GM18517 (cell line): ENCODE results near the gene MGAT5B.
"Not testable (repeated sequence)": the region's sequence is repeated elsewhere in the genome, so short reads cannot be mapped to it uniquely, and the experiment has no call there.

Experiments used
- ATAC-seq: cut with Tn5 transposase; IDR thresholded peaks from one replicate; pipeline ENCODE4 v1.9.1; 2021; ENCODE audit warnings: mild to moderate bottlenecking, moderate library complexity; ENCODE audit not compliant: unreplicated experiment

The MGAT5B gene

DNA sequence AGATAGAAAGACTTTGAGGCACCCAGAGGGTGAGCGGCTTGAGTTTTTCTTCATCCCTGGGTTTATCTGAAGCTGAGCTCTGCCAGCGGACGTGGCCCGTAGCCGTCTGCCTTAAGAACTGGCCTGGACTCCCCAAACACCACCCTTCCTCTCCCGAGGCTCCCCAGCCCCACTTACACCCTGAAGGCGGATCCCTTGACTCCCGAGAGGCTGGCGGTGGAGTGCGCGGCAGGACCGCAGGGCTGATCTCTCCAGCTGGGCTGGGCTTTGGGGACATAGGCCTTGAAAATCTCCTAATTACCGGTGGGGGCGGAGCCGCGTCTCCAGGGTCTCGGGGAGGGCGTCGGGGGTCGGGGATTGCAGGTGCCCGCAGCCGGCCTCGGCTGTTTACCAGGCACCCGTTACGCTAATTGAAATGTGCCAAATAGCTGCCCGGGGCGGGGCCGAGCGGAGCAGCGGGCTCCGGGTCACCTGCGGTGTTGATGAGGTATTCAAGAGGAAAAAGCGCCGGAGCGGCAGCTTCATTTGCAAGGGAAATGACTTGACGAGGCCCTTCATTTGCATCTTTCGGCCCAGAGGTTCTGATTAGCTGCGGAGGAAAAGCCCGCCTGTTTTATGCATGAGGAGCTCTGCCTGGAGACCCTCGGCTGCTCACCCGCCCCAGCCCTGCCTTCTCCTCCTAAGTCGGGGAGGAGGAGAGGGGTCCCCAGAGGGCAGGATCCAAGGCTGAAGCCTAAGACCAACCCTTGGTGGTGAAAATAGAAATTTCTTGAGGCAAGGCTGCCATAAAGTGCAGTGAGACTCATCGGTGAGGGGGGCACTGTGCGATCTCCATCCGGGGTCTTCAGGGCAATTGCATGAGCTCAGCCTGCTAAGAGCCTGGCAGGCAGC lies 100.7 kb downstream of the MGAT5B start:
- ATAC-seq, result no peak

DNA sequence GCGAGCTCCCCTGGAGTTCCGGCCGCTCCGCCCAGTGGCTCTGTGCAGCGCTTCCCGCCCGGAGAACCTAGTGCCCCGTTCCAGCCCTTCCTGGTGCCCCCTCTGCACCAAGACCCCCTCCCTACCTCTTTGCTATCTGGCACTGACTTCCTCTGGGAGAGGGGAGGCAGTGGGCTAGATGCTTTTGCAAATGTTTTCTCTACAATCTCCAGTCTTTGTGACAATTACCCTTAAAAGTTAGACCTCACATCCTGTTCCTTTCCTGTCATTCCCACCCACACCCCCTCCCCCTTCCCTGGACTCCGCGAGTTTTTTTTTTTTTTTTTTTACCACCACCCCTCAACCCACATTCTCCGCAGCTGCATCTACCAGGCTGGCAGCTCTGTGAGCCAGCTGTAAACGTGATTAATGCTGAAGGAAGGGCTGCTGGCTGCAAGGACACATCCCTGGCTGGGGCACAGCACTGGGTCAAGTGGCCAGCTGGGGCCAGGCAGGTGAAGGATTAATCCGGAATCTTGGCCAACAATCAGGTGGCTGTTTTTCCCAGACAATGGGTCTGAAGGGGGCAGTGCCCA lies 101.5 kb downstream of the MGAT5B start:
- ATAC-seq, result no peak

DNA sequence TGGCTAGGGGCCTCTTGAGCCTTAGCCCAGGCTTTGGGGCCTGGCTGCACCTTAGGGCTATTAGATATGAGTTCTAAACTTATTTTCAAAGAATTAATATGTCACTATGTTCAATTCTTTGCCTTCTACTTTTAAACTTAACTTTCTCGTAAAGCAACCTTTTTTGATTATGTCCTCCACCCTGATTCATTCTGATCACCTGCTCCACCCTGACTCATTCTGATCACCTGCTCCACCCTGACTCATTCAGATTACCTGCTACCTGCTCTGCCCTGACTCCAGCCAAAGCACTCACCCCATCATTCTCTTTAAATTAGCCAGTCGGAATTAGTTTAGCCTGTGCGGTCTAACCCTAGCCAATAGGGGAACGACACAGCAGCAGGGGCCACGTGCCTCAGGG lies 102.0 kb downstream of the MGAT5B start:
- ATAC-seq, result not testable (repeated sequence)

- no peak for ATAC-seq
These were observed 103.9 kb downstream of the MGAT5B start for GRCh38 chr17:76972046-76972641.

GRCh38 chr17:76973040-76973439 lies 104.8 kb downstream of the MGAT5B start:
- ATAC-seq, result no peak

DNA sequence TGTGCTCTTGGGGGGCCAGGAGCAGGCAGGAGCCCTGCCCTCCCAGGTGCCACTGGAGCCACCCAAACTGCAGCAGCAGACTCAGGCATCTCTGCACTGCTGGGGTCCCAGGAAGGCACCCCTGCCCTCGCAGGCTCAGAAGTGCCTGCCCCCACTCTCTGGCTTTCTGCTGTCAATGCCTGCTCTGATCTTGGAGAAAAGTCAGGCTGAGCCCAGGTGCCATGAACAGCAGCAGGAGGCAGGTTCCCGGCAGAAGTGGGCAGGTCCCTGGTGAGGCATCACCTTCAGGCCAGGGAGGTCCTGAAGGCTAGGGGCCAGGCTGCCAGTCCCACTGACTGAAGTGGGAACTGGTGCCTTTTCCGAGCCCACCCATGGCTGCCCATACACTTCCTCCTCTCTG lies 106.5 kb downstream of the MGAT5B start:
- ATAC-seq, result no peak

- ATAC-seq, result not testable (repeated sequence)
These were observed 109.8 kb downstream of the MGAT5B start for GRCh38 chr17:76978050-76978449.

DNA sequence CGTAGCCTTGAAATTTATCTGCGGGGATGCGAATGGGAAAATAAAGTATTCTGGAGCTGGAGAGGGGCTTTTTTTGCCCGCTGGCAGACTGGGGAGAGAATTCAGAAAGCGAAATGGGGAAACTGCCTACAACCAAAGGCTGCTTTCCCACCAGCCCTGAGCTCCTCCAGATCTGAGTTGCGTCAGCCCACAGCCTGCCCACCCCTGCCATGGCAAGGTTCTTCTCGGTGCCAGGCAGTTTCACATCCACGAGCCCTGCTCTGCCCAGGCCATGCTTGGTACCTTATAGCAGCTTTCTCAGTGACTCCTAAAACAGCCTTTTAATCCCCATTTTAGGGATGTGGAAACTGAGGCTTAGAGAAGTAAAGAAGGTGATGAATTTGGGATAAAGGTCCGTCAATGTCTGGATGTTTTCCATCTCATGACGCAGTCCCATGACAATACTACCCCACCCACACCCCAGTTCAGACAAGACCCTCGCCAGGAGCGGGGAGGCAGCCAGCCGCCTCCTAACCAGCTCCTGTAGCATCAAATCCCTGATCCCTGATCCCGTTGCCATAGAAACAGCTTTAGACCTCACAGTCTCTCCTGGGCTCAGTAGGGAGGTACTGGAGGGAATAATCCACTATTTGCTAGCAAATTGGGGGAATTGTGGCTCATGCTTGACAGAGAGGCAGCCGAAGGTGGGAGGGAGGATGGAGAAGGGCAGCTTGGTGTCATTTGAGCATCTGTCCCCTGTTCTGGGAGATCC lies 113.5 kb downstream of the MGAT5B start:
- no peak for ATAC-seq

DNA sequence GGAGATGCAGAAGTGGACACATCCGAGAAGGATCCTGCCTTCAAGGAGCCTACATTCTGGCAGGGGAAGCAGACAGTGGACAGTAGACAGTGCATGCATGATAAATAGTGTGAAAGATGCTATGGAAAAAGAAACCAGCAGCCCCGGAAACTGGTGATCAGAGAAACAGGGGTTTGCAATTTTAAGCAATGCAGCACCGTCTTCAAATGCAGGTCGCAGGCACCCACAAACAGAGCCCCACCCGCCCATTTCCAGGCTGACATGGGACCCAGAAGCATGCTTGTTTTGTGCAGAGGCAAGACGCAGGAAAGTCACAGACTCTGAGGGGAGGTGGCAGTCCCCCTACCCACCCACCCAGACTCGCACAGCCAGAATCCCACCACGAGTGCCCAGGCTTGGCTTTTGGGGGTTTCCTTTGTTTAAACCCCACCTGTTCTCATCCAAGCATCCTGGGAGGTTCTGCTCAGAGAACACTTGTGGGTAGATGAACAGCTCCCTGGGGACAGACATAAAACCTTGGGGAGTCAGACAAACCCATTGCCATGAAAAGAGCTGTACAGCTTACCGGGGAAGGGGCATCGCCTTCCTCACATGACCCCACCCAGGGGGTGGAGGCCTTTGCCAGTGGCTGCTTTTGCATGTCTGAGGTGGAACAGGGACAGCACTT lies 114.3 kb downstream of the MGAT5B start:
- no peak for ATAC-seq

DNA sequence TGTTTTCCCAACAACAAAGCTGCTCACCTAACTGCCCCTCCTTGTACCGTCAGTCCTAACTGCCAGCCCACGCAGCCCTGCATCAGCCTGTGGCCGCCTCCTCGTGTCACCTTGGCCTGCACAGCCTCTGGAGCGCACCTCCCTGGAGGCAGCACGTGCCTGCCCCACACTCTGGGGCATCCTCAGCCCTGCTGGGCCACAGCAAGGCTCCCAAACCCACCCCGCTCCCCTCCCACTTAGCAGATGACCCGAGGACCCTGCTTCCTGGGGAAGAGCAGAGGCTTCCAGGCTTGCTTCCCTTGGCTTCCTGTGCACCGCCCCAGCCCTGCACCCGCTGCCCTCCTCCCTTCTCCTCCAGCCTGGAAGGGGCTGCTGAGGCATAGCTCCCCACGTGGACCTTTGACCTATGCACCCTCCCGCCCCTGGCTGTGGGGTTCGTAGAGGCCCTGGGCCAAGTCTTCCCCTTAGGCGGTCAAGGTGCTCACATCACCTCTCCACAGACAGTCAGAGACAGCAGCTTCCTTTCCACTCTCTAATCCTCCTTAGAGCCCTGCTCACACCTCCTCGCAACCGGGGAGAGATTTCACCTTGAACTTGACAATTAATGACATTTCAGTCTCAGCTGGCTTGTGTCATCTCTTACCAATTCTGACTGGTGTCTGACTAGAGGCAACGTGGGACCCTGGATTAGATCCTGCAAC lies 115.0 kb downstream of the MGAT5B start:
- ATAC-seq, result no peak

DNA sequence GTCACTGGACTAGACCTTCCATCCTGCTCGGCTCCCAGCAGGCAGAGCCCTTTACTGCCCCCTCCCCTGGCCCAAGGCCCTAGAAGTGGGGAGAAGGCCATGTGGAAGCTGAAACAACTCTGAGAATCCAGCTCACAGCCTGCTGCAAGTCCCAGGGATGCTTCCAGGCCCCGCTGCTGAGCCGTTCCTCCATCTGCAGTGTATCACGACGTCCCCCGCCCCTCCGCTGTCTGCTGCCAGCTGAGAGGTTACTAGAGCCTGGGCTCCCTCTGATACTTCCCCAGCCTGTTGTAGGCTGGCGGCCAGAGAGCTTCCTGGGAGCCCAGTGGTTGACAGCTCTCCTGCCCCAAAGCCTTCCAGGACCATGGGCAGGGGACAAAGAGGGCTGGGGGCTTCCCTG lies 118.2 kb downstream of the MGAT5B start:
- no peak for ATAC-seq

- no peak for ATAC-seq
These were observed 119.4 kb downstream of the MGAT5B start for GRCh38 chr17:76987486-76988093.

DNA sequence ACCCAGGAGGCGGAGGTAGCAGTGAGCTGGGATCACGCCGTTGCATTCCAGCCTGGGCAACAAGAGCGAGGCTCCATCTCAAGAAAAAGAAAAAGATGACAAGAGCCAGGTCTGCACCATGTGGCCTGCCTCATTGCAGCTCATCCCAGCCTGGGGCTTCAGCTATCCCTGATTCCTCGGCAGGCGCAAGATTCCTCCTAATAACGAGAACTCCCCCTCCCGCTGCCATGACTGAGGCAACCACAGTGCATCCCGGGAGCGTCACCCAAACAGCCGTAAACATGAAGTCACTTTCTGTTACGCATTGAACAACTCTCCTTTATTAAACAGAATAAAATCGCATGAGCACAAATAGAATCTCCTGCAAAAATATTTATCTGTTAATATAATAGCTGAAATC lies 120.6 kb downstream of the MGAT5B start:
- no peak for ATAC-seq

DNA sequence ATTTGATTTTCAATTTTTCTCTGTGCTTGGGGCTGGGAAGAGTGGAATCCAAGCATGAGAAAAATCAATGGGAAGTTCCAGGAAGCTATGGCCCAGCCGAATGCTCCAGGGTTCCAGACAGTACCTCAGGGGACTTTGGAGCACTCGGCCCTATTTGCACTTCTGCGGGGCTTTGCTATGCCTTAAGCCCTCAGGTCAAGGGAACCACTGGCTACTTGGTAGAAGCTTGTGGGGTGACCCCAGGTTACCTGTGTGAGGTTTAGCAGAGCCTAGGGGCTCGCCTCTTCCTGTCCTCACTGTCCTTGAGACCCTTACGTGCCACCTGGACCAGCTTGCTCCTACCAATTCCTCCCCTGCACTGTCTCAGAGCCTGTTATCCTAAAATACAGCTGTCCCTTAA lies 121.3 kb downstream of the MGAT5B start:
- ATAC-seq, result no peak

DNA sequence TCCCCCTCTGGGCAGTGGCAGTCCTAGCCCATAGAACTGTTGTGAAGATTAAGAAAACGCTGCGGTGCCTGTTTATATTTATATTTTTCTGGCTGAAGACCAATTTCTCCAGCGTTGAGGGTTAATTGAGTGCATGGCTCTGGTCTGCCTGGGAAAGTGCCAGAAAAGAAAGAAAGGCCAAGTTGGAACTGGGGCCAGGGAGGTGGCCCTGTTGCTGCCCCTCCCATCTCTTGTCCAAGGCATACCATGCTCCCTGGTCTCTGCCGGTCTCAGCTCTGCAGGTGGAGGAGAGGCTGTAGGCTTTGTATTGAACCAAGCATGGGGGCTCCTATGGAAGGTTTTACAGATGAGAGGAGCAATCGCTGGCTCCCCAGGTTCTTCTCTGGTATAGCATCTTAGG lies 124.7 kb downstream of the MGAT5B start:
- no peak for ATAC-seq

GRCh38 chr17:76993651-76994050 lies 125.4 kb downstream of the MGAT5B start:
- ATAC-seq, result no peak

GRCh38 chr17:76994237-76994637 lies 126.0 kb downstream of the MGAT5B start:
- ATAC-seq, result no peak

DNA sequence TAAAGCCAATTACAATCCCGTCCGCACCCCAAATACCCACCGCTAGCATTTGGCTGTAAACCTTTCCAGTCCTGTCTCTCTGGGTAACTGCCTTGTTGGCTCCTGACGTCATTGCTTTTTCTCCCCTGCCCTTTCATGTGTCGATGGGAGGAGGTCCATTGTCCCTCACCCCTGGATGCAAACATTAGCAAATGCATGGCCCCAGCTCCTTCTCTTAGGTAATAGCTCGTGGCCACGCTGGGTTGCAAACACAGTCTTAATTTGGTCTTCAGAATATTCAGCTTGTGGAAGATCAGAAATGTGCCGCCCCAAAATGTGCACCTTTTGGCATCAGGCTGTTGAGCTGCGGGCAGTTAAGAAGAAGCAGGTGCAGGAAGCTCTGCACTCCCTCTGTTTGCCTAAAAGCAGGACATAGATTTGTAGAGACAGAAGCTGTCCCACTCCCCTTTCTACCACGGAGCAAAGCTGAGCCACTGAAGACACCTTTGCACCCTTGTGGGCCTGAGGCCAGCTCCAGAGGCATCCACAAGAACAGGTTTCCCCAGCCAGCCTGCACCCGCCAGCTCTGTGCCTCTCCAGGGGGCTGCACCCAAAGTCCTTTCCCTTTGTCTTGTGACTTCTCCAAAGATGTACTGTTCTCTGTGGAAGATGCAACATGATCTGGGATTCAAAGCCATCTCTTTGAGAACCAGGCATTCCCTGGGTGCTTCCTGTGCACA lies 127.3 kb downstream of the MGAT5B start:
- no peak for ATAC-seq
